ENCODE data around the gene PEF1. TPM values are rescaled to one million over a fixed set of nuclear protein-coding genes. Genes with fewer than 3 reads are reported as not detected.

Gene PEF1
- total RNA-seq, 1 donor from 2014 or later: 34.1 TPM

DNA sequence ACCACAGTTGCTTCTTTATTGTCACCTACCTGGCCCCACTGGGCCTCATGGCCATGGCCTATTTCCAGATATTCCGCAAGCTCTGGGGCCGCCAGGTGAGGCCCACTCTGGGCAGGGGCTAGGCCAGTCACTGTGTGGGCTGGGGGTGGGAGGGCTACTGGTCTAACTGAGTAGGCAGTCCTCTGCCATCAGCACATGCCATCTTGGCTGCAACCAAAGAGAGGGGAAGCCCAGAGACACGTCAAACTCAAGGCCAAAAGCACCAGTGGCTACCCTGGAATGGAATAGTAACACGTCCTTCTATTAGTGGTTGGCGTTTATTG lies 23.2 kb downstream of the PEF1 start:
- no peak for ATAC-seq
- DNase-seq: no peak

DNA sequence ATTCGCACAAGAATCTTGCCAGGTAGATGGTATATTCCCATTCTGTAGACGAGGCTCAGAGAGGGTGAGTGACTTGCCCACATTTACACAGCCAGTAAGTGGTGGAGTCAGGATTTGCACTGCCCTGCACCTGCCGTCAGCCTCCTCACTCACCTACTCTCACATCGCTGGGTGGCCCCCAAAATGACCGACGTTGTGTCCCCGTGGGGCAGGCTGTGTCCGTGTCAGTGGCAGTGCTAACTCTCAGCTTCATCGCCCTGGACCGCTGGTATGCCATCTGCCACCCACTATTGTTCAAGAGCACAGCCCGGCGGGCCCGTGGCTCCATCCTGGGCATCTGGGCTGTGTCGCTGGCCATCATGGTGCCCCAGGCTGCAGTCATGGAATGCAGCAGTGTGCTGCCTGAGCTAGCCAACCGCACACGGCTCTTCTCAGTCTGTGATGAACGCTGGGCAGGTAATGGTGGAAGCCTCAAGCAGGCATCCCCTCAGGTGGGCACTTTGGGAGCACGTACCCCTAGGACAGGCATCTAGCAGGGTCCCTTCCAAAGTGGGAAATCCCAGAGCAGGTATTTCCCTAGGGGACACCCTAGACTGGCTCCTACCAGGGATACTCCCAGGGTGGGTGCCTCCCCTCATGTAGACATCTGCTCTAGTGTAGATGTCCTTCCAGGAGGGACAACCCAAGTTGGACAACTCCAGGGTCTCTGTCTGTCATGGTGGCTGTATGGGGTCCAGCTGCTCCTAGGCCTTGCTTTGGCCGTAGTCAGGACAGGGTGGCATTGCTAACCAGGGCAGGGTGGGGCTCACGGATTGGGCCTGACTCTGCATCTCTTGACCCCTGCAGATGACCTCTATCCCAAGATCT lies 23.8 kb downstream of the PEF1 start:
- no peak for ATAC-seq
- intact Hi-C loops (cut with micrococcal nuclease): no loop called here
- DNase-seq: no peak

More for the DNA sequence above, 23.2 kb downstream of the PEF1 start:
- intact Hi-C loops (cut with micrococcal nuclease): no loop called here

DNA sequence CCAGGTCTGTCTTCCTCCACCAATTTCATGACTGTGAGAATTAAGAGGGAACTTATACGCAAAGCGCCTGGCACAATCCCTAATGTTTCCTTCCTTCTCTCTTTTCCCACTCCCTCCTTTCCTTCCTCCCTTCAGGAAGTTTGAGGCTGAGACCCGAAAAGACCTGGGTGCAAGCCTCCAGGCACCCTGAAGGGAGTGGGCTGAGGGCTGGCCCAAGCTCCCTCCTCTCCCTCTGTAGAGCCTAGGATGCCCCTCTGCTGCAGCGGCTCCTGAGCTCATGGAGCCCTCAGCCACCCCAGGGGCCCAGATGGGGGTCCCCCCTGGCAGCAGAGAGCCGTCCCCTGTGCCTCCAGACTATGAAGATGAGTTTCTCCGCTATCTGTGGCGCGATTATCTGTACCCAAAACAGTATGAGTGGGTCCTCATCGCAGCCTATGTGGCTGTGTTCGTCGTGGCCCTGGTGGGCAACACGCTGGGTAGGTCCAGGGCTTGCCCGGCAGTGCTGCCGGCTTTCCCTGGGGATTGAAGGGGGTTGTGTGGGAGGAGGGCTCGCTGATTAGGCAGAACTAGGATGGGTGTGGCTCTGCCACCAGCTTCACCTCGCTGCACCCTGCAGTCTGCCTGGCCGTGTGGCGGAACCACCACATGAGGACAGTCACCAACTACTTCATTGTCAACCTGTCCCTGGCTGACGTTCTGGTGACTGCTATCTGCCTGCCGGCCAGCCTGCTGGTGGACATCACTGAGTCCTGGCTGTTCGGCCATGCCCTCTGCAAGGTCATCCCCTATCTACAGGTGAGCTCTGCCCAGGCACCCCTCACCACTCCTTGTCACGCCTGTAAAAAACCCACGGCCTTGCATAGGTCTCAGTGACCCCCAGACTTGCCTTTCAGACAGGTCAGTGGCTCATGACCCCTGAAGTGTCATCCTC lies 25.5 kb downstream of the PEF1 start:
- intact Hi-C loops (cut with micrococcal nuclease): loop anchor here (2.0 kb wide), 1 partner anchor 54 kb away; no protein-coding TSS in a partner anchor
- DNase-seq (no peak), ATAC-seq (no peak)

DNA sequence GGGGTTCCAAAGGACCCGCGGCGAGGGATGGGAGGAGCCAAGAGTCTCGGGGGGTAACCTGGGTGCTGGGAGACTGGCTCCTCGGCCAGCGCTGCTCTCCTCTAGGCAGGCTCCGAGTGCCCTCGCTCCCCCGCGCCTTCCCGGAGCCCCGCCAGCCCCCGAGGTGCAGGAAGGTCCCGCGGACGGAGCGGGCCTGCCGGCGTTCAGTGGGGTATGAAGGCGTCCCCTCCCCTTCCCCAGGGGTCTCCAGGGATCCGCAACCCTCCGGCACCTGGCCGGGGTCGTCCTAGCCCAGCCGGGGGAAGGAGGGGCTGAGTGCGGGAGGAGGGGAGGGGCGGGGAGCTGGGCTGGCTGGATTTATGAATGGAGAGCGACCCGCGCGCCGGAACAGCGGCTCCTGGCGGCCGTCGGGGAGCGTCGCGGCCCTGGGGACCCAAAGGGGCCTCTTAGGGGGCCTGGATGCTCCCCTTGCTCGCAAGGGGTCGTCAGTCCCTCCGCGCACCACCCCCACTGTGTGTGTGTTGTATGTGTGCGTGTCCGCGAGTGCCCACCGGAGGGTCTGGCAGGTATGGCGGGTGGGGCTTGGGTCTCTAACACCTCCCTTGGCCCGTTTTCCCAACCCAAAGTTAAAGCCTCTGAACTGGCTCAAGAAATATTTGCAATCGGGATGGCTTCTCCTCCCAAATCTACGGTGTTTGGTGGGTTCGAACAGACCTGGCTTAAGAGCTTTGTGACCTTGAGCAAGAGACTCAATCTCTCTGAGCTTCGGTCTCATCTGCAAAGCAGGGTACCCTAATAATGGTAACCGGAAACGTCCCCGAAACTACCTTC lies 26.5 kb downstream of the PEF1 start:
- intact Hi-C loops (cut with micrococcal nuclease): loop anchor here (2.0 kb wide), 1 partner anchor 53 kb away; no protein-coding TSS in a partner anchor
- ATAC-seq (peak; percentile 63), DNase-seq (peak; percentile 66)

DNA sequence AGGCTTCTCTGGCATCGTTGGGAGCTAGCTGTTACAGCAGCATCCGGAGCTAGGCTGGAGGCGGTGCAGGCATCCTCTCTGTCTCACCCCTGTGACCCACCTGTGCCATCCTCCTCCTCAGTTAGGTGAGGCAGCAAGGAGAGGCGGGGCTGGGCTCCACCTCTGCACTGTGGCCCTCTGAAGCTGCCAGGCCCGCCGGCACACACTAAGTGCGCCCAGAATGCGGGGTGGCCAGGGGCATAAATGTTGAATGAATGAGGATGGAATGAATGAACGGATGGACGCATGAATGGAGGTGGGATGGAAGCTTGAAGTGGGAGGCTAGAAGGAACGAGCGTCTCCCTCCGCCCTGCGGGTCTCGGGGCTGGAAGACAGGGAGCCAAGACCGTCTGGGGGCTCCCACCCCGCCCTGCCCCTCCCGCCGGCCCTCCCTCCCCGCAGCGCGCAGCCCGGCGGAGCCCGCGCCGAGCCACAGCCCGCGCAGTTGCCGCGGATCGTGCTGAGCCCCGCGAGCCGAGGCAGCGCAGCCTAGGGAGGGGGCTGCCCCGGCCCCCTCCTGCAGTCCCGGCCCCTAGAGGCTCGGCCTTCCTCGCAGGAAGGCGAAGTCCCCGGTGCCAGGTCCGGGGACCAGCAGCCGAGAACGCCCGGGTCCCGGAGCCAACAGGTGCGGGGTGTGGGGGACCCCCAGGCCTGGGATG lies 27.3 kb downstream of the PEF1 start, which contains the start of gene HCRTR1:
TSS of gene HCRTR1 (plus strand) at position 472 of the 698 bp plus-strand sequence. CDS start 1,504 bp downstream, outside the sequence.
- DNase-seq: no peak
- ATAC-seq: peak; percentile 18
- intact Hi-C loops (cut with micrococcal nuclease): no loop called here

DNA sequence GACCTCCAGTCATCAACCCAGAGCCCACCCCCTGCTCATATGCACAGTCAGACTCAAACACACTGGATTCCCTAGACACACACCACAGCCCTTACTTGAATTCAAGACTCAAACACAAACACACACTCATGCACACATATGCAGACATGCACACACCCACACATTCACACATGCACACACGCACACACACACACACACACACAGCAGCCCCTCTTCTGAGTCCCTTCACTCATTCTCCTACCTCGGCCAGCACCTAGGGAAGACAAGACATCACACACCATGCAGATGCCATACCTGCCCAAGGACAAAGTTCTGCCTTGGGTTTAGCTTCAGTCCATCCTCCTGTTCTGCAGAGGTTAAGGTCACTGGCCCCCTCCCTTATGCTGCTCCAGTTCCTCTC lies 28.7 kb downstream of the PEF1 start:
- intact Hi-C loops (cut with micrococcal nuclease): no loop called here
- ATAC-seq (no peak), DNase-seq (no peak)

DNA sequence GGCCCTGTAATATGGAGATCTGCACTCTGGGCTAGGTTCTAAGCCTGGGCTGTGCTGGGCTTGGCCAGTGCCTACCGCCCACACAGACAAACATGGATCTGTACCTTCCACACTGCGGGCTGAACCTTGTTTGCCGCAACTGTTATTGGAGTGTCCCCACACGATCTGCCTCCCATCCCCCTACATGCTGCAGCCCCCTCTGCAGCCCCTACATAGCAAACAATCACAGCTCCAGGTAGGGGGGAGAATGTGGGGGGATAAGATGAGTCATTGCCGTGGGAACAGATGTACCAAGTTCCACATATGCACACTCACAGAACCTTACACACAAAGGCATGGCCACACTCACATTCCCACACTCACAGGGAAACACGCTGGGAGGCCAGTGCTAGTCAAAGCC lies 29.3 kb downstream of the PEF1 start:
- intact Hi-C loops (cut with micrococcal nuclease): no loop called here
- ATAC-seq: no peak
- DNase-seq: no peak

DNA sequence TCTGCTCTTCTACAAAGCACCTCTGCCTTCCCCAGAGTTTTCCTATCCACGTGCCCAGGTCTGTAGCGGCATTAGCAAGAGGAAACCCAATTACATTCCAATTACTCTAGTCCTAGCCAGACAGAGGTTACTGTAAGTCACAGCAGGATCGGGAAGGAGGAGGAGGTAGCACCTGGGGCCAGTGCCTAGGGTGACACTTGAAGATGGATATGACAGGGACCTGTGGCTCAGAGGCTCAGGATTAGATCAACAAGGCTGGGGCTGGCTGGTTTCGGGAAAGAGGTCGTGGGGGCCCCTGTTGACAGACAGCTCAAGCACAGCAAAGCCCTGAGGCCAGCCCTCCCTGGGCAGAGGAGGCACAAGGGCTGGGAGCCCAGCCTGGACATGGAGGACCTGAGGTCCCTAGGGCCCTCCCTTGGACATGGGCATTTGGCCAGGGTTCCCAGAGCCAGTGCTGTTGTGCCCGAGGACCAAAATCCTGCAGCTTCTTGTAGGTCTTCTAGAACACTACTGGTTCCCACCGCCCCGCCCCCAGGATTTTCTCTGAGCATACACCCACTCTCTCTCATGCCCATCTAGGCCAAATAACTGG lies 30.2 kb downstream of the PEF1 start:
- intact Hi-C loops (cut with micrococcal nuclease): no loop called here
- ATAC-seq: no peak

DNA sequence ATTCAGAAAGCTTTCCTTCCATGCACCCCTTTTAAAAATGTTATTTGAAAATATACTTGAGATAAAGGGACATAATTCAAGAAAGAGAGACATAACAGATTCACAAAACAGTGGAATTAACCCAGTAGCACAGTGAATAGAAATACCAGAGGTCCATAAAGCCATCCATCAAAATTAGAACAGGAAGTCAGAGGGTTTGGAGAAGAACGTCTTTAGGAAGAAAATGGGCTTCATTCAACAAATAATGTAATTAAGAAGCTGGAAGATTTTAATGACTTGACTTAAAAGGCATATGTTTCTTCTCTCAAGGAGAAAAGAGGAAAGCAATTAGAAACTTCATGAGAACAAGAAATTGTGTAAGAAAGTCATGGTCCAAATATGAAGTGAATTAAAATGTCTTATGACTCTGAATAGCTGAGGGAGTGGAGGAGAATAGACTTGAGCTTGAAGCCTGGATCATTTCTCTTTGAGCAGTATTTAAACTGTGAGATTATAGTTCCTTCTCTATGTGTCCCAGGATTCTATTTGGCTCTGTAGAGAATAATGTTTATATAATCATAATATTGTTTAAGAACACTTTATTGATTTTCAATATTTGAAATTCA lies 35.1 kb downstream of the PEF1 start:
- ATAC-seq: no peak
- intact Hi-C loops (cut with micrococcal nuclease): no loop called here
- no peak for DNase-seq

More for the DNA sequence above, 30.2 kb downstream of the PEF1 start:
- no peak for DNase-seq

DNA sequence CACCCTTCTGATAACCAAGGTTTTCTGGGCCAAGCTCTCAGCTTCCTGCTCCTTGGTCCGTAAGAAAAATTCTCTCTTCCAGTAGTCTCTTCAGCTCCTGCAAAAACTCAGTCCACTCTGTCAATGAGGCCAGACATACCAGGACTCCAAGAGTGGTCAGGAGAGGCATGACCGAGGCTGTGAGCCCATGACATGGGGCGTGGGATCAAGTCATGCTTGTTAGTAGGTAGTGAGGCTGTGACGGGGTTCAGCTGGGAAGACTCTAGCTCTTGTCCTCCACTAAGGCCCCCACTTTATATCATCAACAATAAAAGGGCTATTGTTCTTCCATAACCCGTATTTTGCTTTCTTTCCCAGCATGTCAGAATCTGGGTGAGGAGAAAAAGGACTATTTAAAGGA lies 37.3 kb downstream of the PEF1 start:
- ATAC-seq: no peak
- intact Hi-C loops (cut with micrococcal nuclease): no loop called here

DNA sequence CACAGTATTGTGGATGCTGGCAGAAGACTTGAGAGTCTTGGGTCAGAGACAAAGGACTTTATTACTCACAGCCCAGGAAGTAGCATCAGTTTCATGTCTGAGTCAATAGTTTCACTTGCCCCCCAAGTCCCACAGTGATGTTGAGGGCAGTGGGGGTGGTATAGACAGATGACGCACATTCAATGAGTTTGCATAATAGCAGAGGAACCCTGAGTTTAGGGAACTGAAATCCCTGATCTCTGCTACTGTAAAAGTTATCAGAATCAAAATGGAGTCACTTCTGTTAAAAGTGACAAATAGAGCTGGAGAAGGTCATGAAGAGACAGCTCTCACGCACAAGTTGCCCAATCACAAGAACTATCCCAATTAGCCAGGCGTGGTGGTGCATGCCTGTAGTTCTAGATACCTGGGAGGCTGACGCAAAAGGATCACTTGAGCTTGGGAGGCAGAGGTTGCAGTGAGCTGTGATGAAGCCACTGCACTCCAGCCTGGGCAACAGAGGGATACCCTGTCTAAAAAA lies 38.7 kb downstream of the PEF1 start:
- intact Hi-C loops (cut with micrococcal nuclease): no loop called here
- DNase-seq: no peak
- no peak for ATAC-seq

More for the DNA sequence above, 37.3 kb downstream of the PEF1 start:
- no peak for DNase-seq

DNA sequence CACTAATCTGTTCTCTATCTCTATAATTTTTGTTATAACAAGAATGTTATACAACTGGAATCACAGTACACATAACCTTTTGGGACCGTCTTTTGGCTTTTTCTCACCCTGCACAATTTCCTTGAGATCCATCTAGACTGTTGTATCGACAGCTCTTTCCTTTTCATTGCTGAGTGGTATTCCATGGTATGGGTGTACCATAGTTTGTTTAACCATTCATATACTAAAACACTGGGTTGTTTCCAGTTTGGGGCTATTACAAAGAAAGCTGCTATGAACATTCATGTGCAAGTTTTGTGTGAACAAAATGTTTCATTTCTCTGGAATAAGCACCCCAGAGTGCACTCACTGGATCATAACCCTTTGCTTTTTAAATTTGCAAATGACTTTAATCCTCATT lies 42.6 kb downstream of the PEF1 start:
- intact Hi-C loops (cut with micrococcal nuclease): no loop called here
- no peak for DNase-seq

DNA sequence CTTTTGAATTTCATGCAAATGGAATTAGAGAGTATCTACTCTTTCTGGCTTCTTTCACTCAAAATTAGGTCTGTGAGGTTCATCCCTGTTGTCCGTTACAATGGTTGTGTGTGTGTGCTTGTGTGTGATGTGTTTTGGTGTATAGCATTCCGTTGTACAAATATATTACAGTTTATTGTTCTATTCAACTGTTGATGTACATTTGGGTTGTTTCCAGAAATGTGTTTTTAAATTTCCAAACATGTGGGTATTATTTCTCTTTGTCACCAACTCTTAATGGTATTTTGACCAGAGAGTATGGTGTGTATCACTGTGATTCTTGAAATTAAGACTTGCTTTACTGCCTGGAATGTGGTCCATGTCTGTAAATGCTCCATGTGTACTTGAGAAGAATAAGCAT lies 44.0 kb downstream of the PEF1 start:
- no peak for ATAC-seq
- intact Hi-C loops (cut with micrococcal nuclease): no loop called here
- no peak for DNase-seq

More for the DNA sequence above, 42.6 kb downstream of the PEF1 start:
- ATAC-seq: no peak

DNA sequence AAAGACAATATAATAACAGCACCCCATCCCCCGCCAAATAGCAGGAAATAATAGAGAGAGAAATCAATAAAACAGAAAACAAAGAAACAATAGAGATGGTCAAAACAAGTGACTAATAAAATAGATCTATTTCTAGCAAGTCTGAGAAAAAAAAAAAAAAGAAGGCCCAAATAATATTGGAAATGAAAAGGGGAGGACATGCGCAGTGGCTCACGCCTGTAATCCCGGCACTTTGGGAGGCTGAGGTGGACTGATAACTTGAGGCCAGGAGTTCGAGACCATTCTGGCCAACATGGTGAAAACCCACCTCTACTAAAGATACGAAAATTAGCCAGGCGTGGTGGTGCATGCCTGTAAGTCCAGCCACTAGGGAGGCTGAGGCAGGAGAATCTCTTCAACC lies 45.7 kb downstream of the PEF1 start:
- no peak for DNase-seq
- intact Hi-C loops (cut with micrococcal nuclease): loop anchor here (5.0 kb wide), 1 partner anchor 37 kb away; no protein-coding TSS in a partner anchor
- no peak for ATAC-seq

DNA sequence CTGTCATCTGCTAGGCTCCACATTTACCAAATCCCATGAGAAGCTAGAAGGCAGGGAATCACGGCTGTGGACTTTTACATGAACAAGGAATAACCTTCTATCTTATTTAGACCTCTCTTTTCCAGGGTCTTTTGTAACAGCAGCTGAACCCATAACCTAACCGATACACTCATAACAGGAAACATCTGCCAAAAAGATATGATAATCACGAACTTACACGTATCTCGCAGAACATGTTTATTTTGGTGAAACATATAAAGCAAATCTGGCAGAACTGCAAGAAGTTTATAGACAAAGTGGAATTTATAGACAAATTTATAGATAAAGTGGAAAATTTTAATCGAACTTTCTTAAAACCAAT lies 48.0 kb downstream of the PEF1 start:
- intact Hi-C loops (cut with micrococcal nuclease): loop anchor here (5.0 kb wide), 1 partner anchor 34 kb away; no protein-coding TSS in a partner anchor
- no peak for DNase-seq
- no peak for ATAC-seq

DNA sequence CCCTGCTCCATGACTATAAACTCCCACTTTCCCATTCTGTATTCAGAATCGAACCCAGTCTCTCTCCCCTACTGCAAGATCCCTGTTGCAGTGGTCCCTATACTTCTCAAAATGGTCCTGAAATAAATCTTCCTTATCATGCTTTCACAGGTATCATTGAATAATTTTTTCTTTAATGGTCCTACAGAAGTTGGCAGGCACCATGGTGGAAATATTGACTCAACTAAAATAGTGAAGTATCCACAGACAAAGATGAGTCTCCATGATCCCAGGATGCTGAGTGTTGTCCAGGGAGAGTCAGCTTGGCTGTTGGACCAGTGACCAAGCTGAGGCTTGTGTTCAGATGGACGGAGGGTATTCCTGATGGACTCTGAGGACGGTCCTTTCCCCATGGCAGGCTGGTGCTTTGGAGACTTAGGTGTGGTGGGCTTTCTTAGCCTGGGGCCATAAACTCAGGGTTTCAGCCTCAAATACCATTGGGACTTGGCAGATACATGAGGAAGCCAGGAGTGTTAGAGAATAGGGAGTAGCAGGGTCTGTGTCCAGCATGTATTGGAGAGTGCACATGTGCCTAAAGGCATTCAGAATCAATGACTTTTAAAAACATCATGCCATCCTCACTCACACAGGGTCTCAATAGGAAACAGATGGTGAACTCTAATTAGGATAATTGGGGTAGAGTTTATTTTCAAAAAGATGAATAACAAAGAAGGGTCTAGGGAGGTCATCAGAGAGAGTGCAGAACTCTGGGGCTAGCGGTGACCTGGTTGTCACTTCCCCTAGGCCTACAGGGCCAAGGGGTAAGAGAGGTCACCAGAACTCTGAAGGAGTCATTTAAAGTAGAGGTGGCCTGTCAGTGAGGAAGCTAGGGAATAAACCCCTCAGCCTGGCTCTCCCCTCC lies 48.6 kb downstream of the PEF1 start:
- ATAC-seq: no peak
- intact Hi-C loops (cut with micrococcal nuclease): loop anchor here (5.0 kb wide), 1 partner anchor 34 kb away; no protein-coding TSS in a partner anchor

More for the DNA sequence above, 48.6 kb downstream of the PEF1 start:
- DNase-seq: no peak
